Urinary bladder (tissue), 4 donors: ENCODE measurements around the gene SLCO3A1. TPM values are rescaled to one million over a fixed set of nuclear protein-coding genes. Genes with fewer than 3 reads are reported as not detected.

Source experiments
- DNase-seq: peaks from one replicate; pipeline ENCODE4 v3.0.0-alpha.2; 2015; ENCODE audit errors: extremely low spot score
- H3K27ac ChIP-seq: one replicate; pipeline ENCODE4 v1.5.1; 2013; ENCODE audit warnings: low read depth, mild to moderate bottlenecking, moderate library complexity
- H3K36me3 ChIP-seq: one replicate; pipeline ENCODE4 v1.6.1; 2013; ENCODE audit warnings: mild to moderate bottlenecking, moderate library complexity; ENCODE audit not compliant: insufficient read depth
- H3K4me1 ChIP-seq: one replicate; pipeline ENCODE4 v1.6.1; 2013; ENCODE audit warnings: mild to moderate bottlenecking, moderate library complexity; ENCODE audit not compliant: insufficient read depth
- H3K4me3 ChIP-seq: one replicate; pipeline ENCODE4 v1.5.1; 2013; ENCODE audit warnings: low read depth, low read length
- WGBS: extraction: QIAGEN DNeasy Blood & Tissue Kit; methylation state at CpG from one replicate; pipeline ENCODE4 v1.1.7; 2013; 5-methylcytosine and 5-hydroxymethylcytosine counted together
- polyA plus RNA-seq: library from polyadenylated mRNA; stranded (reverse); fragments of 200-250 nt; gene quantifications from one replicate; pipeline ENCODE4 v1.2.3, GENCODE V29; 2013
- total RNA-seq: library from RNA; depleted of rRNA; stranded (reverse); fragments of >200 nt; gene quantifications from one replicate; pipeline ENCODE4 v1.2.3, GENCODE V29; 2014
- donor health status: healthy with polysubstance abuse.
- donor health status: healthy.

Gene SLCO3A1
- total and polyA plus RNA-seq, 2 donors: 4.4 to 12.8 TPM

- no peak for DNase-seq
- no peaks in the 10 kb centered on the region for H3K4me1 ChIP-seq
- H3K4me3 ChIP-seq: no peak overlapping the region
- no peaks in the 10 kb centered on the region for H3K36me3 ChIP-seq
- no peak overlapping the region for H3K27ac ChIP-seq
- 93% methylated on average over 17 of the region's 17 CpGs for WGBS
Observed at GRCh38 chr15:92132982-92133755, 279.7 kb downstream of the SLCO3A1 start.

GRCh38 chr15:92140796-92141195, 287.3 kb downstream of the SLCO3A1 start:
- H3K27ac ChIP-seq: no peak overlapping the region
- WGBS: 87% methylated on average over 5 of the region's 5 CpGs

GRCh38 chr15:92141607-92142006, 288.1 kb downstream of the SLCO3A1 start:
- WGBS: 83% methylated on average over 3 of the region's 3 CpGs

More at GRCh38 chr15:92140796-92141195, 287.3 kb downstream of the SLCO3A1 start:
- H3K4me1 ChIP-seq: no peaks in the 10 kb centered on the region
- no peak overlapping the region for H3K4me3 ChIP-seq
- no peak for DNase-seq
- no peaks in the 10 kb centered on the region for H3K36me3 ChIP-seq

GRCh38 chr15:92142242-92143232, 289.0 kb downstream of the SLCO3A1 start:
- H3K36me3 ChIP-seq: no peaks in the 10 kb centered on the region
- no peak overlapping the region for H3K4me3 ChIP-seq
- no peak for DNase-seq
- H3K27ac ChIP-seq: no peak overlapping the region
- no peaks in the 10 kb centered on the region for H3K4me1 ChIP-seq
- WGBS: 79% methylated on average over 13 of the region's 13 CpGs

More at GRCh38 chr15:92141607-92142006, 288.1 kb downstream of the SLCO3A1 start:
- H3K4me3 ChIP-seq: no peak overlapping the region
- H3K36me3 ChIP-seq: no peaks in the 10 kb centered on the region
- H3K27ac ChIP-seq: no peak overlapping the region
- no peaks in the 10 kb centered on the region for H3K4me1 ChIP-seq
- DNase-seq: no peak

GRCh38 chr15:92143765-92144164, 290.3 kb downstream of the SLCO3A1 start:
- WGBS: 95% methylated on average over 16 of the region's 16 CpGs
- H3K36me3 ChIP-seq: no peaks in the 10 kb centered on the region
- H3K4me3 ChIP-seq: no peak overlapping the region
- no peak for DNase-seq
- no peaks in the 10 kb centered on the region for H3K4me1 ChIP-seq
- H3K27ac ChIP-seq: no peak overlapping the region

GRCh38 chr15:92146511-92147150, 293.1 kb downstream of the SLCO3A1 start:
- 78% methylated on average over 14 of the region's 14 CpGs for WGBS
- H3K36me3 ChIP-seq: no peaks in the 10 kb centered on the region

GRCh38 chr15:92149029-92149428, 295.5 kb downstream of the SLCO3A1 start:
- no peak overlapping the region for H3K4me3 ChIP-seq
- 59% methylated on average over 4 of the region's 4 CpGs for WGBS
- H3K27ac ChIP-seq: no peak overlapping the region
- no peak for DNase-seq
- no peaks in the 10 kb centered on the region for H3K4me1 ChIP-seq
- H3K36me3 ChIP-seq: no peaks in the 10 kb centered on the region

More at GRCh38 chr15:92146511-92147150, 293.1 kb downstream of the SLCO3A1 start:
- H3K4me3 ChIP-seq: no peak overlapping the region
- no peak for DNase-seq
- no peaks in the 10 kb centered on the region for H3K4me1 ChIP-seq
- no peak overlapping the region for H3K27ac ChIP-seq

- 73% methylated on average over 6 of the region's 6 CpGs for WGBS
- Histone ChIP-seq H3K4me3 (no peak overlapping the region), H3K36me3 (no peaks in the 10 kb centered on the region), H3K4me1 (no peaks in the 10 kb centered on the region), H3K27ac (no peak overlapping the region)
- no peak for DNase-seq
Observed at GRCh38 chr15:92149465-92149864, 296.0 kb downstream of the SLCO3A1 start.

GRCh38 chr15:92151168-92151567, 297.7 kb downstream of the SLCO3A1 start:
- no peak for DNase-seq
- WGBS: 89% methylated on average over 8 of the region's 8 CpGs
- H3K4me3 ChIP-seq: no peak overlapping the region
- no peak overlapping the region for H3K27ac ChIP-seq
- H3K4me1 ChIP-seq: no peaks in the 10 kb centered on the region
- H3K36me3 ChIP-seq: no peaks in the 10 kb centered on the region

- Histone ChIP-seq H3K27ac (no peak overlapping the region), H3K36me3 (no peaks in the 10 kb centered on the region), H3K4me1 (no peaks in the 10 kb centered on the region), H3K4me3 (no peak overlapping the region)
- WGBS: 42% methylated on average over 3 of the region's 3 CpGs
- no peak for DNase-seq
Observed at GRCh38 chr15:92151741-92152140, 298.2 kb downstream of the SLCO3A1 start.

GRCh38 chr15:92152983-92153382, 299.5 kb downstream of the SLCO3A1 start:
- Histone ChIP-seq H3K4me1 (no peaks in the 10 kb centered on the region), H3K4me3 (no peak overlapping the region), H3K36me3 (no peaks in the 10 kb centered on the region), H3K27ac (no peak overlapping the region)
- DNase-seq: no peak
- WGBS: 100% methylated on average over 1 of the region's 1 CpG

GRCh38 chr15:92153620-92154019, 300.1 kb downstream of the SLCO3A1 start:
- no peak for DNase-seq
- 97% methylated on average over 3 of the region's 3 CpGs for WGBS
- H3K4me1 ChIP-seq: no peaks in the 10 kb centered on the region
- no peaks in the 10 kb centered on the region for H3K36me3 ChIP-seq
- H3K4me3 ChIP-seq: no peak overlapping the region
- H3K27ac ChIP-seq: no peak overlapping the region

GRCh38 chr15:92155934-92156333, 302.4 kb downstream of the SLCO3A1 start:
- 87% methylated on average over 9 of the region's 9 CpGs for WGBS
- no peaks in the 10 kb centered on the region for H3K36me3 ChIP-seq
- DNase-seq: no peak

More at GRCh38 chr15:92155934-92156333, 302.4 kb downstream of the SLCO3A1 start:
- Histone ChIP-seq H3K4me3 (no peak overlapping the region), H3K27ac (no peak overlapping the region), H3K4me1 (no peaks in the 10 kb centered on the region)
